Measurements from ENCODE around the gene MED27. TPM values are rescaled to one million over a fixed set of nuclear protein-coding genes. Genes with fewer than 3 reads are reported as not detected.

The MED27 gene, protein sequence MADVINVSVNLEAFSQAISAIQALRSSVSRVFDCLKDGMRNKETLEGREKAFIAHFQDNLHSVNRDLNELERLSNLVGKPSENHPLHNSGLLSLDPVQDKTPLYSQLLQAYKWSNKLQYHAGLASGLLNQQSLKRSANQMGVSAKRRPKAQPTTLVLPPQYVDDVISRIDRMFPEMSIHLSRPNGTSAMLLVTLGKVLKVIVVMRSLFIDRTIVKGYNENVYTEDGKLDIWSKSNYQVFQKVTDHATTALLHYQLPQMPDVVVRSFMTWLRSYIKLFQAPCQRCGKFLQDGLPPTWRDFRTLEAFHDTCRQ
- total RNA-seq: 25.0 and 27.3 TPM in 2 replicates

DNA sequence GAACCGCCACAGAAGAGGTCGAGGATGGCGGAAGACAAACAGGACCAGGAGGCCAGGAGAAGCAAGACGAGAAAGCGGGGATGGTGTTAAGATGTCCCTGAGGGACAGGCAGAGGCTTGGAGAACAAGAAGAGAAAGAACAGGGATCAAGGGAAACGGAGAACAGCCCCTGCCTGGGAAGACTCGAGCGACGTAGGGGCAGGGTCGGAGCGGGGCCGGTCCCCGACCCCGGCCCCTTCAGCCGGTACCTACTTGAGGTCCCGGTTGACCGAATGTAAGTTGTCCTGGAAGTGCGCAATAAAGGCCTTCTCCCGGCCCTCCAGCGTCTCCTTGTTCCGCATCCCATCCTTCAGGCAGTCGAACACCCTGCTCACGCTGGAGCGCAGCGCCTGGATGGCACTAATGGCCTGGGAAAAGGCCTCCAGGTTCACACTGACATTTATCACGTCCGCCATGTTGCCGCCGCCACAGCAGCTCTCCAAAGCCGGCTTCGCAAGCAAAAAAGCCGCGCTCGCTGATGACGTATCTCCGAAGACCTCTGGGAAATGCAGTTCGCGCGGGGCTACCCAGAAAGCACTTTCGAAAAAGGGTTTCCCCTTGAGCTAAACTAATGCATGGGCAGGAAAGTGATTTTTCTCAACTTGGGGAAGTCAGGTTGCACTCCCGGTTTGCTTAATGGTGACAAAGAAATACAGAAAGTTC, at the start of gene MED27:
MED27 (minus strand) TSS at position 477 of the 701 bp plus-strand sequence; CDS start at position 454, 23 bp downstream.
- intact Hi-C loops (cut with micrococcal nuclease): loop anchor here (1.0 to 5.0 kb wide), 4 partner anchors 162 to 798 kb away; partner anchors contain the start of genes AK8, GTF3C4 and SPACA9

DNA sequence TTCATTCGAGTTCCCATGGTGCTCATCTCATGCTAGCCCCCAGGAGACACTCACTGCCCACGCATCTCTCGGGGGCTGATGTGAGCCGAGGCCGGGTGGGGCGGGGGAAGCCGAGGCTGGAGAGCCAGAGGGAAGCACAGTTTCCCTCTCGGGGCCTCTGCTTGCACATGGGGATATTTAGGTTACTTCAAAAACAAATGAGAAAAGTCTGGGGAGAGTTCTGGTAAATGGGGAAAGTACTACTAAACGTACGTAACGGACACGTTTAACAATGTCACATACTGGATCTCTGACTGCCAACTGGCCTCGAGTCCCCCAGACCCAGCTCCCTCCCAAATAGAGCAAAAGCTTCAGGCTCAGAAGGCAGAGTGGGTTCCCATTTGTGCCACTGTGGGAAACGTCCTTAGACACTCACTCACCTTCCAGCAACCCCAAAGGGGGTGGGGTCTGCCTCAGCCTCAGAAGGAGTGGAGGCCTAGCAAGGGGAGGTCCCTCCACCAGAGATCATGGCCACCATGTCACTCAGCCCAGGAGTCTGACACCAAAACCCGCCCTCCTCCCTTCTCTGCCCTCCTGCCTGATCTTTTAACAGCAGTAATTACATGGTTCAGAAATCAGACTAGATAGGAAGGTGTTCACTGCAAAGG, 48.3 kb upstream of the MED27 start:
- intact Hi-C loops (cut with micrococcal nuclease): no loop called here

DNA sequence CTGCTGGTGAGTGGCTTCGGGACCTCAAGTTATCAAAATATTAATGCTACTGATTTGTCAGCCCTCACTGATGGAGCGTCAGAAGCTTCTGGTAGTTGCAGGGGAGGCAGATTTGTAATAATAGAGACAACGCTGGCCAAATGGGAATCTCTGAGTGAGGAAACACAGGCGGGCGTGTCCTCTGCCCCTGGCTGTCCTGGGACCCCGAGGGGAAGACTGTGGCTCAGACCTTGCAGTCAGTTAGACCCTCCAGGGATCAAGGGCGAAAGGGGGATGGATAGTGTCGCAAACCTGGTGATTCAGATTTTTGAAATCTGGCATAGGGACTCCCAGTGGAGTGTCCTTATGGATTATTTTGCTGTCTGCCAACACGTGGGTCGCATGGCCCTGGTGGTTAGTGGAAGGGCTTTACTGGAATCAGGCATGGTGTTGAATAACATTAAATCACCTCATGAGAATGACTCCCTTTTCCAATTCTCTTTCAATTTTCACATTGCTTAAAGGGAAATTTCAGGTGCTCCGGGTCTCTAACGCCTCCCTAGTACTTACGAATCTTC, 47.1 kb upstream of the MED27 start:
- intact Hi-C loops (cut with micrococcal nuclease): no loop called here

DNA sequence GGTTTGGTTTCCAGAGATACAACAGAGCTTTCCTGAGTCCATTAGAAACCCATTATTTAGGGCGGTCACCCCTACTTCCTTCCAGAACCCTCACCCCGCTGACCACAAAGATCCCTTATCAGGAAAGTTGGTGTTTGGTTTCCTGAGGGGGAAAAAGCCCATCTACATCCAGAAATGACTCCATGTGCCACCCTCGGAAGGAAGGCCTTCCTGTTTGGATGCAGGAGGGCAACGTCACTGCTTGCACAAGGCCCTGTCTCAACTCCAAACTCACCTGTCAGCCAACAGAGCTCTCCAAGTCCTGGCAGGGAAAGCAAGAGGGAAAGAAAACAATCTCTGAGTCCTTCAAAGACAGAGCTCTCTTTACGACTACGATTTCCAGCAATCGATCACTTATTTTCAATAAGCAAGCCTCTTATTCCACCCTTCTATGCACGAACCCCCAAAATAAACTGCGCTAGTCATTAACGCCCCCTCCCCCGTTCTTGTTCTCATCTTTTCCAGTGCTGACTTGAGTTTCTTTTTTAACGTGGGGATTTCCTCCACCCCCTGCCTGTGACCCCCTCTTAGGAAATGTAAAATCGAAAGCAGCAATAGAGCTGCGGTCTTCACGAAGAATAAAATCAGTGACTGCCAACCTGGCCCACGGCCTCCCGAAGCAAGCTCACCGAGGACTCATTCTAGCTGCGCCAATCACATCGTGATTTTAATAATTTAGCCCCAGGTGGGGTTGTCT, 46.4 kb upstream of the MED27 start:
- intact Hi-C loops (cut with micrococcal nuclease): no loop called here

DNA sequence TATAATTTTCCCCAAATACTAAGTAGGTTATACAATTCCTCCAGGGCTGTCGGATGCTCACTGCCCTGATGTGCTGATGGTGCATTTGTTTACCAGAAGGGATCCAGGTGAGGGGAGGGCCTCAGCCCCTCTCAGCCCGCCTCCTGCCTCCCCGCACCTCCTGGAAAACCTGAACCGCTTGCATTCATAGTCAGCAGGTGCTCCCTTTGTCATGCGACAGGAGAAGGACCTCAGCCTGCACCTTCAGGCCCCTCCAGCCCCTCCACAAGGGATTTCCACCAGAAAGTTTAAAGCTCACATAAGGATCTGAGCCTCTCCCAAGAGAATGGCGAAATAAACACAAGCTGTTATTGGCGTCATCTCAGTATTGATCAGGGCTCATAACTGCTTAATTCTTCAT, 45.7 kb upstream of the MED27 start:
- intact Hi-C loops (cut with micrococcal nuclease): no loop called here

DNA sequence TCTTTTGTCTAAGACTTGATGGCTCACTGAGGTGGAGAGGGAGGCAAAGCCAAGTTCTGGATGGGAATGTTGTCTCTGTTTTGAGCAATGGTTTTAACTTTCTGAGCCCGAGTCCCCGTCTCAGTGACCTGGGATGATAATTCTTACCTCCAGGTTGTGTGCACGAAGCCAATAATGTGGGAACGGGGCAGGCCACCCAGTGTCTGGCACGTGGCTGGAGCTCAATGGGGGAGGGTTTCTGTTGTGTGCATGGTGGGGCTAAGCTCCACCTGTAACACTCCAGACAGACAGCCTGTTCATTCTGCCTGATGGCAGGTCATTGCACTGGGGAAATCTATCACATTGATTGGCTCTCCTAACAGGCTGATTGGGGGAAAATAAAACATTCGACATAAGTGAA, 45.1 kb upstream of the MED27 start:
- intact Hi-C loops (cut with micrococcal nuclease): no loop called here

DNA sequence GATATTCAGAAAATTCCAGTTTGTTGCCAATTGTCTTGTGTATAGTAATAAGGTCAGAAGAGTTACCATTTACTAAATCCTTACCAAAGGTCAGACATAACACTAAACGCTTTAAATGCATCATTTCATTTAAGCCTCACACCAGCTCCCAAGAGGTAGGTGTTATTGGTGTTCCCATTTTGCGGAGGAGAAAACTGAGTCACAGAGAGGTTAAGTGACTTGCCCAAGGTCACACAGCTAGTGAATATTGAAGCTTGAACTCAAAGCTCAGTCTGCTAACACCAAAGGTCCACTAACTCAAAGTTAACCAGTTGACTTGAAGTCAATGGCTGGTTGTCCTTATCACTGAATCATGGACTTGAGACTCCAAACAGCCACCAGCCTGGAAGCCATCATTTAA, 41.4 kb upstream of the MED27 start:
- intact Hi-C loops (cut with micrococcal nuclease): no loop called here

DNA sequence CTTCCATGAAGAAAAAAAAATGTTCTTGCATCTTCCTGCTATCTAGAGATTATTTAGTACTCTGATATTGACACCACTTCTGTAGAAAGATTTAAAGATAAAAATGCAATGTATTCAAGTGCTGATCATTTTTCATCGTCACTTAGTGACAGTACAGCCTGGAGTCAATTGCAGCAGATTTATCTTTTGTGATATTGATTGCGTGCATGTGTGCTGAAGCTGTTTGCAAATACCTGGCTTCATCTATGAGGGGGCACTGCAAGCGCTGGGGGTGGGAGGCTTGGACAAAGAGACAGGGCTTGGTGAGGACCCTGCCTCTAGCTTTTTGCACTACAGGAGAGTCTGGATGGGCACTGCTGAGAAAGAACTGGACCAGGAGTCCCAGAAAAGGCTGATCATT, 38.0 kb upstream of the MED27 start:
- intact Hi-C loops (cut with micrococcal nuclease): no loop called here

DNA sequence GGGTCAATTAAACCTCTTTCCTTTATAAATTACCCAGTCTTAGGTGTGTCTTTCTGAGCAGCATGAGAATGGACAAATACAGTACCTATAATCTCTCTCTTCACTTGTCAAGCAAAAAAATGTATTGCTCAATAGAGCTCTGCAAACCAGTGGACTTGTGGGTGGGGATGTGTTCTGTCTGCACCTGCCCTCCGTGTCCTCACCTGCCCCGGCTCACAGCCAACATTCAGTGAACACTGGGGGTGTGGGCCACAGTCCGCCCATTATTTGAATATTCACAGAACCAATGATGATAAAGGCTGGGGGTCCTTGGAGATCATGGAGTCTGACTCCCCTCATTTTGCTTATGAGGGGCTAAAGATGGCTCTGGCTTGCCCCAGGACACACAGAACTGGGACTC, 36.9 kb upstream of the MED27 start:
- intact Hi-C loops (cut with micrococcal nuclease): no loop called here

DNA sequence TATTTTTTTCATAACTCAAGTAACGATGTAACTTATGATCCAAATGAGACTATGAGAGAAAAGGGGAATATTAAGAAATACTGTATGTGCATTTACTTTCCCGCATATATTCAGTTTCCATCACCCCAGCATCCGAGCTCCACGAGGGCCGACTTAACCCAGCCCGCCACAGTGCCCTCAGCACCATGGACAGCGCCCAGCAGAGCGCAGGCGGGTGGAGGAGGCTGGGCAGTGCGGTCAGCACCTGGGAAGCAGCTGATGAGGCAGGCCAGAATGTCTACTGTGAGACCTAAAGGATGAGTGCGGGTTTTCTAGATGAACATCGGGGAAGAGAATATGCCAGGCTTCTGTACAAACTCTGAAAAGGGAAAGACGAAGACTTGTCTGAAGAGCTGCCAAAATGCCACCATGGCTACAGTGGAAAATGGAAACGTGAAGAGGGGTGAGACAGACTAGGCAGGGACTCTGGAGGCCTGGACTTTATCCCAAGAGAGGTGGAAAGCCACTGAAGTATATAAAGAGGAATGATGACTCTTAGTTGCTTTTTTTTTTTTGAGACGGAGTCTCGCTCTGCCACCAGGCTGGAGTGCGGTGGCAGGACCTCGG, 34.5 kb upstream of the MED27 start:
- intact Hi-C loops (cut with micrococcal nuclease): no loop called here

DNA sequence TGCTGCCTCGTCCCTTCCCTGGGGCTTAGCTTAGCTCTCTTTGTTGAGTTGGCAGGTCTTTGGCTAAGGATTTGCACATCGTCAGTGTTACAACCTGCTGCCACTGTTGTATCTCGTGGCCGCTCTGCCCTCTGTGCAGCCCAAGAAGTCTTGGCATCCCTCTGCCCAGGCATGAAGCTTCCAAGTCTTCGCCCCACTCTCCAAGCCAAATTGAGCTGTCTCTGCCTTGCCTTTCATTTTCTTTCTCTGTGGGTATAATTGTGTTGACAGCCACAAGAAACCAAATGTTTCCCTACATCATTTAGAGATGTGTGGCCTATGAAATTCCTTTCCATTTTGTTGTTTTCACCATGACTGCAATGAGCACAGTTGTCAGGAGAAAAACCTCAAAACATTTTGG, 29.6 kb upstream of the MED27 start:
- intact Hi-C loops (cut with micrococcal nuclease): no loop called here

DNA sequence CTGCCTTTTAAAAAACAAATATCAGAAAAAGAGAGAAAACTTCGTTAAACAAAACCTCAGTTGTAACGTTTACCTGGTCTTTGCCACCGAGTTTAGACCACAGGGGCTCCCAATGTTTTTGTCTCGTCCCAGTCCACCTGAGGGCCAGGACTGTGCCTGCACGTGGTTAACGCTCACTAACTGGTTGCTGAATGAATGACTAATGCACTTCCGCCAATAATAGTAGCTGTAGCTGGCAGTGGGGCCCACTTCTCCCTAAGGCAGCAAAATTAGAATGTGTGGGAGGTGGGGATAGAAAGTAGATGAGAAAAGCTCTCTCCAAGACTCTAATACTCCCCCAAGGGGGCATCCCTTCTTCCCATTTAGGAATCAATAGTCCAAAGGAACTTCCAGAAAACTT, 29.1 kb upstream of the MED27 start:
- intact Hi-C loops (cut with micrococcal nuclease): no loop called here

DNA sequence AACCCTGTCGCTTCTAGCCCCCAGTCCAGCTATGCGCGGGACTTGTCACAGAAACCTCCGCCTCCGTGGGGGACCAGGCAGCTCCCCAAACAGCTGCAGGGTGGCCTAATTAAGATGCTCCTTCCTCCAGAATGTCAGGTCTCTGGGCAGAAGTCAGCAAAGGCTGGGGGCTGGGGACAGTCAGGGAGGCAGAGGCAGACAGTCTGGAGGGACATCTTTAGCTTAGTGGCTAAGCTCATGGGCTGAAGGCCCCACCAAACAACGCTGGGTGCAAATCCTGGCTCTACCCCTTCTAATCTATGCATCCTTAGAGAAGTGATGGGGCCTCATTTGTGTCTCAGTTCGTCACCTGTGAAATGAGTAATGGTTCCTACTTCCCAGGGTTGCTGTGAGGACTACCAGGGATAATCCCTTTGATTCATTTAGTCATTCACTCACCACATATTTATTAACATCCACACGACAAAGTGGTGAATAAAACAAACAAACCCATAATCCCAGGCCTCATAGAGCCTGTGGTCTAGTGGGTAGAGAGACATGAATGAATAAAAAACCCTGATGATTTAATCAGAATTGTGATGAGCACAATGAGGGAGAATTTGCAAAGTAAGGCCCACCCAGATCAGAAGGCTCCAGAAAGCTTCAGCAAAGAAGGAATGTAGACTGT, 20.2 kb upstream of the MED27 start:
- intact Hi-C loops (cut with micrococcal nuclease): no loop called here

DNA sequence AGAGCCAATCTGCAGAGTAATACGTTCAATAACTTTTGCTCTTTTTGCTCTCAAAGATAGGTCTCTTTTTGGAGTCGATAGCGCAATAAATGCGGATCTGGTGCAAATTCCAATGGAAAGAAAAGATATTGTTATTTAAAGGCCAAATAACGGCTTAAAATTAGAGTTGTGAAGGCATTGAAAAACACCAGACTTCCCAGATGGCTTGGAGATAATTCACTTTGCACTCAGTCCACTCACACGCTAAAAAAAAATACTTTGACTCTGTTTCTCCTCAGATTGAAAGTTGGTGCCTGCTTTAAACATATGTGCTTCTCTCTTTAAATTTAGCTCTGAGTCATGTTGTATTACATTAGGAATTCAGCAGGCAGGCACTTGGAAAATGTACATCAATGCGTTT, 19.5 kb upstream of the MED27 start:
- intact Hi-C loops (cut with micrococcal nuclease): no loop called here

DNA sequence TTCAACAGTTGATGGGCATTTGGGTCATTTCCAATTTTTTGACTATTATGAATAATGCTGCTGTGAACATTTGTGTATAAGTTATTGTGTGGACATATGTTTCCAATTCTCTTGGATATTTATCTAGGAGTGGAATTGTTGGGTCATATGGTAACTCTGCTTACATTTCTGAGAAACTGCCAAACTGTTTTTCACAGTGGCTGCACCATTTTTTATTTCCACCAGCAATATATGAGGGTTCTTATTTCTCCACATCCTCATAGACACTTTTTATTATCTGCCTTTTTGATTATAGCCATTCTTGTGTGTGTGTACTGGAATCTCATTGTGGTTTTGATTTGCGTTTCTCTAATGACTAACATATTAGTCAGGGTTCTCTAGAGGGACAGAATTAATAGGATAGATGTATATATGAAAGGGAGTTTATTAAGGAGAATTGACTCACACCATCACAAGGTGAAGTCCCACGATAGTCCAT, 14.7 kb upstream of the MED27 start:
- intact Hi-C loops (cut with micrococcal nuclease): no loop called here

DNA sequence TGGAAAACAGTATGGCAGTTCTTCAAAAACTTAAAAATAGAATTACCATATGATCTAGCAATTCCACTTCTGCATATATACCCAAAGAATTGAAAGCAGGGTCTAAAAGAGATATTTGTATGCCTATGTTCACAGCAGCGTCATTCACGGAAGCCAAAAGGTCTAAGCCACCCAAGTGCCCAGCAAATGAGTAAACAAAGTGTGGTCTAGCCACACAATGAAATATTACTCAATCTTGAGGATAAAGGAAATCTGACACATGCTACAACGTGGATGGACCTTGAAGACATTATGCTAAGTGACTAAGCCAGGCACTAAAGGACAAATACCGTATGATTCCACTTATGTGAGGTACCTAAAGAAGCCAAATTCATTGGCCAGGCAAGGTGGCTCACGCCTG, 11.1 kb upstream of the MED27 start:
- intact Hi-C loops (cut with micrococcal nuclease): no loop called here

DNA sequence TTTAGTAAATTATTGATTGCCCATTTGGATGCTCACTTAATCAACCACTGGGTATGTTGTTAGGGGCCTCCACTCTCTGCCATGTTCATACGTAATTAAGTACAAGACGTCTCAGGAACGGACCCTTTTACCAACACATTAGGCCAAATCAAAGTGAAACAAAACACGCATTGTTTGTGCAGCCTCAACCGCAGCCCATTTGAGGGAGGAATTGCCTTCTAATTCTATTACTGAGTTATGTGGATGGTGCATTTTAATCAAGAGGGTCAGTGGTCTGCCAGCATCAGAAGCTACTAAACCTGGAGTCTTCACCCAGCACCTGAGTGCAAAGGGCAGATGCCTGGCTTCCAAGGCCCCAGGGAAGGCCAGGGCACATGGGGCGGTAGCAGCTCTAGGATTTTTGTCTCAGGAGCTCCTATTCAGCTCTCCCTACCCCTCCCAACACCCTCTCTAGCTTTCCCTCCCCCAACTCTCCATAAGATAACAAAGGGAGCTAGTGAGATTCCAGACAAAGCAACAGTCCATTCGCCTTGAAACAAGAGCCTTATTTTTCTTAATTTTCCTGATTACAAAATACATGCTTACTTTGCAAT, 7.9 kb upstream of the MED27 start:
- intact Hi-C loops (cut with micrococcal nuclease): no loop called here

DNA sequence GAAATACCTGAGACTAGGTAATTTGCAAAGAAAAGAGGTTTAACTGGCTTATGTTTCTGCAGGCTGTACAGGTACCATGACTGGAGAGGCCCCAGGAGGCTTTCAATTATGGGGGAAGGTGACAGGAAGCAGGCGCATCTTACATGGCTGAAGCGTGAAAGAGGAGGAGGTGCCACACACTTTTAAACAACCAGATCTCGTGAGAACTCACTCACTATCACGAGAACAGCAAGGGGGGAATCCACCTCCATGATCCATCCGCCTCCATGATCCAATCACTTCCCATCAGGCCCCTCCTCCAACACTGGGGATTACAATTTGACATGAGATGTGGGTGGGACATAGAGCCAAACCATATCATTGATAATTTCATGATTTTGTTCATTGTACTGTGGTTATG, 2.5 kb upstream of the MED27 start:
- intact Hi-C loops (cut with micrococcal nuclease): loop anchor here (5.0 kb wide), 1 partner anchor 325 kb away; no protein-coding TSS in a partner anchor

DNA sequence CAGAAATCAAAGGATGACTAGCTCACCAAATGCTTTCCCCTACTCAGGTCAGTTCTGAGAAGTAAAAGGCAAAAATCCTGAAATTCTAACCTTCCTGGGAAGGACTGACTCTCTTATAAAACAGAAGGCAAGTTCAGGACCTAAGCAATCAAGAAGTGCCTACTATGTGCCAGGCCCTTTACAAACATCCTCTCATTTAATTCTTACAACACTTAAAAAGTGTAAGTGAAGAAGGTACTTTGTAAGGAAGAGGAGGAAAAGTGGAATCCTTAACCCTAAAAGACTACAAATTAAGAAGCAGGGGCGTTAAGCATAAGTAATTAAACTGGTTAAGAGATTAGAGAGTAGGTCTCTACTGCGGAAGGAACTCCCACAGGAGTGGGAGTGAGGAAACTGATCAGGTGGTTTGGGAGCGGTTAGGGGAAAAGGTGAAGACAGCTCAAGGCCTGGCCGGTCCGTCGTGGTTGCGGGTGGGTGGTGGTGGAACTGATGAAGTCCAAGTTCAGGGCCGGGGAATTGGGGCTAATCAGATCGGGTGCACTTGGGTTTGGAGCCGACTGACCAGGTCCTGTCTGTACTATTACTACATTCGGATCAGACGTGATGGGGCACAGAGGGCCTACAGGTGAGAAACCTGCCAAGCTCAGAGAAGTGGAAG, 839 bp downstream of the MED27 start:
- intact Hi-C loops (cut with micrococcal nuclease): loop anchor here (1.0 to 5.0 kb wide), 3 partner anchors 162 to 798 kb away; partner anchors contain the start of genes AK8, GTF3C4 and SPACA9

All from T-helper 2 cell treated with Interferon-gamma antibody and Interleukin-4, amounts not matched to agents 100 ng/mL and 5 ng/mL, for 36 hours (primary cell).